Activated CD8-positive, alpha-beta memory T cell treated with anti-CD3 and anti-CD28 coated beads, Interleukin-2, amount 10 ng/mL, durations not matched to agents 7 days and 5 days (primary cell): ENCODE measurements around the gene ARID4B. TPM values are rescaled to one million over a fixed set of nuclear protein-coding genes. Genes with fewer than 3 reads are reported as not detected.

Experiments used
- ATAC-seq: fragments of 150-1000 bp; cut with Tn5 transposase; one replicate; pipeline ENCODE4 v1.10.0; 2021; ENCODE audit warnings: moderate library complexity
- CTCF ChIA-PET: fragments of 350-600 bp; sonication (Branson Sonifier 250); formaldehyde crosslinking; loops from one replicate; lab custom pipeline; 2021; ENCODE audit warnings: antibody characterized with exemption; lab: Charles Lee
- DNase-seq: peaks from one replicate; pipeline ENCODE4 v3.0.0-alpha.2; 2020
- H3K27ac Mint-ChIP-seq: one replicate; pipeline ENCODE4 v1.8.0; 2021; ENCODE audit warnings: mild to moderate bottlenecking, mixed read lengths
- H3K27me3 Mint-ChIP-seq: one replicate; pipeline ENCODE4 v1.8.0; 2021; ENCODE audit warnings: mixed read lengths
- H3K36me3 Mint-ChIP-seq: one replicate; pipeline ENCODE4 v1.8.0; 2021; ENCODE audit warnings: mild to moderate bottlenecking, mixed read lengths
- H3K4me1 Mint-ChIP-seq: one replicate; pipeline ENCODE4 v1.8.0; 2021; ENCODE audit warnings: mixed read lengths
- H3K4me3 Mint-ChIP-seq: one replicate; pipeline ENCODE4 v1.8.0; 2021; ENCODE audit warnings: mild to moderate bottlenecking, moderate library complexity, mixed read lengths
- H3K9me3 Mint-ChIP-seq: one replicate; pipeline ENCODE4 v1.8.0; 2022; ENCODE audit warnings: low read depth, mixed read lengths
- total RNA-seq, 2 experiments: library from RNA; stranded (reverse); gene quantifications; one replicate each; pipeline ENCODE4 v1.2.3, GENCODE V29; 2021

Gene ARID4B
- total RNA-seq, 2 experiments from 2014 or later: 43.3 to 61.0 TPM

- Mint-ChIP-seq H3K27me3 (no peaks in the 10 kb centered on the region), H3K27ac (no peak overlapping the region), H3K36me3 (peaks cover 37% of the 10 kb centered on the region), H3K4me1 (peaks cover 19% of the 10 kb centered on the region), H3K4me3 (no peak overlapping the region), H3K9me3 (no peaks in the 10 kb centered on the region)
- no peak for ATAC-seq
- no peak for DNase-seq
- CTCF ChIA-PET: interaction anchor here (0.9 to 2.7 kb wide), 7 partner anchors 11 to 261 kb away, joined by 3 to 7 read pairs (median 3); no protein-coding TSS in a partner anchor
Measured at GRCh38 chr1:235156265-235156664, 171.7 kb downstream of the ARID4B start.

GRCh38 chr1:235152235-235152634, 175.7 kb downstream of the ARID4B start:
- Mint-ChIP-seq H3K9me3 (no peaks in the 10 kb centered on the region), H3K4me1 (peaks cover 29% of the 10 kb centered on the region), H3K36me3 (peaks cover 51% of the 10 kb centered on the region), H3K27me3 (no peaks in the 10 kb centered on the region), H3K27ac (no peak overlapping the region), H3K4me3 (no peak overlapping the region)
- ATAC-seq (no peak), DNase-seq (no peak)
- CTCF ChIA-PET: no interaction called here

- Mint-ChIP-seq H3K9me3 (no peaks in the 10 kb centered on the region), H3K27ac (no peak overlapping the region), H3K4me1 (peaks cover 29% of the 10 kb centered on the region), H3K36me3 (peaks cover 57% of the 10 kb centered on the region), H3K27me3 (no peaks in the 10 kb centered on the region), H3K4me3 (no peak overlapping the region)
- CTCF ChIA-PET: interaction anchor here (1.3 kb wide), 1 partner anchor 13 kb away, joined by 3 read pairs; no protein-coding TSS in a partner anchor
- DNase-seq (no peak), ATAC-seq (no peak)
Measured at GRCh38 chr1:235151033-235151432, 176.9 kb downstream of the ARID4B start.

- no peak for DNase-seq
- Mint-ChIP-seq H3K4me1 (peaks cover 30% of the 10 kb centered on the region), H3K27ac (no peak overlapping the region), H3K36me3 (peaks cover 64% of the 10 kb centered on the region), H3K4me3 (no peak overlapping the region), H3K9me3 (no peaks in the 10 kb centered on the region), H3K27me3 (no peaks in the 10 kb centered on the region)
- ATAC-seq: no peak
- CTCF ChIA-PET: interaction anchor here (1.3 kb wide), 1 partner anchor 12 kb away, joined by 3 read pairs; no protein-coding TSS in a partner anchor
Measured at GRCh38 chr1:235149824-235150223, 178.2 kb downstream of the ARID4B start.

- ATAC-seq (no peak), DNase-seq (no peak)
- Mint-ChIP-seq H3K36me3 (peaks cover 63% of the 10 kb centered on the region), H3K27me3 (no peaks in the 10 kb centered on the region), H3K9me3 (no peaks in the 10 kb centered on the region), H3K27ac (no peak overlapping the region), H3K4me3 (no peak overlapping the region), H3K4me1 (peaks cover 28% of the 10 kb centered on the region)
- CTCF ChIA-PET: no interaction called here
Measured at GRCh38 chr1:235147269-235147668, 180.7 kb downstream of the ARID4B start.

DNA sequence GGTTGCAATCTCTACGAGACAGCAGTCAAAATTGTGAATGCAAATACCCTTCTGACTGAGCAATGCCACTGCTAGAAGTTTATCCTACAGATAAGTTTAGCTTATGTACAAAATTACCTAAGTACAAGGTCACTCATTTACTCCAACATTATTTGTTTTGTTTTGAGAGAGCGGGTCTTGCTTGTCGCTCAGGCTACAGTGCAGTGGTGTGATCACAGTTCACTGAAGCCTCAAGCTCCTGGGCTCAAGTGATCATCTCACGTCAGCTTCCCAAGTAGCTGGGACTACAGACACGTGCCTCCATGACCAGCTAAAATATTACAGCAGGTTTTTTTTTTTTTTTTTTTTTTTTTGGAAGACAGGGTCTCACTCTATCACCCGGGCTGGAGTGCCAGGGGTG, 182.3 kb downstream of the ARID4B start:
- H3K27ac Mint-ChIP-seq: no peak overlapping the region
- H3K36me3 Mint-ChIP-seq: peaks cover 66% of the 10 kb centered on the region
- no peaks in the 10 kb centered on the region for H3K9me3 Mint-ChIP-seq
- CTCF ChIA-PET: interaction anchor here (0.7 to 1.8 kb wide), 3 partner anchors 11 to 153 kb away, joined by 3 to 7 read pairs (median 4); no protein-coding TSS in a partner anchor
- no peaks in the 10 kb centered on the region for H3K27me3 Mint-ChIP-seq
- DNase-seq: no peak
- H3K4me3 Mint-ChIP-seq: no peak overlapping the region
- ATAC-seq: no peak
- H3K4me1 Mint-ChIP-seq: peaks cover 20% of the 10 kb centered on the region

DNA sequence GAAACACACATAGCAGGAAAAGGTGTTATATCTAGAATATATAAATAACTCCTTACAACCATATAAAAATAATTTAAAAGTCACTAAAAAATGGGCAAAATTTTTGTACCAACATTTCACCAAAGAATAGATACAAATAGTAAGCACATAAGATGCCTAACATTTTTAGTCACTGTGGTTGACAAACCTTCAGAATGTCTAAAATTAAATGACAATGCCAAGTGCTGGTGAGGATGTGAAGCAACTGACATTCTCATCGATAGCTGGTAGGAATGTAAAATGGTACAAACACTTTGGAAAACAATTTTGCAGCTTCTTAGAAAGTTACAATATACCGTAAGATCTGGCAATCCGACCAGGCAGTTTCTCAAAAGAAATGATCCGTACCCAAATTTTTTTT, 185.0 kb downstream of the ARID4B start:
- CTCF ChIA-PET: interaction anchor here (1.3 kb wide), 1 partner anchor 14 kb away, joined by 5 read pairs; no protein-coding TSS in a partner anchor
- no peak overlapping the region for H3K4me3 Mint-ChIP-seq
- no peak for DNase-seq
- no peak overlapping the region for H3K27ac Mint-ChIP-seq
- peaks cover 69% of the 10 kb centered on the region for H3K36me3 Mint-ChIP-seq
- no peaks in the 10 kb centered on the region for H3K27me3 Mint-ChIP-seq
- H3K4me1 Mint-ChIP-seq: peaks cover 32% of the 10 kb centered on the region
- no peak for ATAC-seq
- H3K9me3 Mint-ChIP-seq: no peaks in the 10 kb centered on the region

GRCh38 chr1:235139315-235139714, 188.7 kb downstream of the ARID4B start:
- H3K36me3 Mint-ChIP-seq: peaks cover 77% of the 10 kb centered on the region
- no peak overlapping the region for H3K4me3 Mint-ChIP-seq
- H3K27me3 Mint-ChIP-seq: no peaks in the 10 kb centered on the region
- DNase-seq: no peak
- H3K9me3 Mint-ChIP-seq: no peaks in the 10 kb centered on the region
- H3K4me1 Mint-ChIP-seq: peaks cover 23% of the 10 kb centered on the region
- CTCF ChIA-PET: interaction anchor here (0.9 to 1.3 kb wide), 2 partner anchors 28 to 277 kb away, joined by 3 read pairs; no protein-coding TSS in a partner anchor
- H3K27ac Mint-ChIP-seq: peak overlapping the region; percentile 25
- ATAC-seq: no peak

DNA sequence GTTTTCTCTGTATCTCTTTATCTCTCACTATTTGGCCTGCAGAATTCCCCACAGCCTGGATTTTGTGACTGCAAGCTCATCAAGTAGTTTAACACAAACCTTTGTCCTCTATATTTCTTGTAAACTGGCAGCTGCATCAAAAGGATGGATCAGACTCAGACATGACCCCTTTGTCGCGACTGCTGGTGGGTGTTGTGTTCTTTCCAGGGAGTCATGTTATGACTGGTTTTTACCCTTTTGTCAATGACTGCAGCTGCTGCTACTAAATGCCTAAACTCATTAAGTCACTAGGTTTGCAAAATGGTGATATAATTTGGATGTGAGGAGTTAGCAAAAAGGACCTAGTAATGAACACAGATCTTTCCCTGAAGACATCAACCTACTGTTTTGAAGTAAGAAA, 189.2 kb downstream of the ARID4B start:
- Mint-ChIP-seq H3K9me3 (no peaks in the 10 kb centered on the region), H3K27me3 (no peaks in the 10 kb centered on the region), H3K4me3 (no peak overlapping the region), H3K27ac (peak overlapping the region; percentile 52), H3K4me1 (peaks cover 21% of the 10 kb centered on the region), H3K36me3 (peaks cover 78% of the 10 kb centered on the region)
- CTCF ChIA-PET: interaction anchor here (1.2 to 1.3 kb wide), 2 partner anchors 12 to 29 kb away, joined by 3 read pairs; no protein-coding TSS in a partner anchor
- ATAC-seq (peak; percentile 36), DNase-seq (no peak)

GRCh38 chr1:235136111-235136510, 191.9 kb downstream of the ARID4B start:
- H3K27ac Mint-ChIP-seq: no peak overlapping the region
- CTCF ChIA-PET: no interaction called here
- H3K9me3 Mint-ChIP-seq: no peaks in the 10 kb centered on the region
- H3K36me3 Mint-ChIP-seq: peaks cover 72% of the 10 kb centered on the region
- H3K27me3 Mint-ChIP-seq: no peaks in the 10 kb centered on the region
- peaks cover 28% of the 10 kb centered on the region for H3K4me1 Mint-ChIP-seq
- ATAC-seq (no peak), DNase-seq (no peak)
- no peak overlapping the region for H3K4me3 Mint-ChIP-seq

GRCh38 chr1:235134171-235134570, 193.8 kb downstream of the ARID4B start:
- H3K36me3 Mint-ChIP-seq: peaks cover 61% of the 10 kb centered on the region
- ATAC-seq (no peak), DNase-seq (no peak)
- no peak overlapping the region for H3K27ac Mint-ChIP-seq
- H3K27me3 Mint-ChIP-seq: no peaks in the 10 kb centered on the region
- CTCF ChIA-PET: interaction anchor here (1.4 to 2.0 kb wide), 2 partner anchors 26 to 30 kb away, joined by 6 to 7 read pairs; partner anchors contain the start of gene RBM34
- no peaks in the 10 kb centered on the region for H3K9me3 Mint-ChIP-seq
- no peak overlapping the region for H3K4me3 Mint-ChIP-seq
- peaks cover 20% of the 10 kb centered on the region for H3K4me1 Mint-ChIP-seq

GRCh38 chr1:235133086-235133485, 194.9 kb downstream of the ARID4B start:
- Mint-ChIP-seq H3K36me3 (peaks cover 54% of the 10 kb centered on the region), H3K27ac (no peak overlapping the region), H3K4me3 (no peak overlapping the region), H3K27me3 (no peaks in the 10 kb centered on the region), H3K9me3 (no peaks in the 10 kb centered on the region), H3K4me1 (peaks cover 11% of the 10 kb centered on the region)
- ATAC-seq: no peak
- CTCF ChIA-PET: interaction anchor here (1.4 to 2.0 kb wide), 4 partner anchors 24 to 28 kb away, joined by 3 to 7 read pairs (median 4); partner anchors contain the start of gene RBM34
- no peak for DNase-seq

DNA sequence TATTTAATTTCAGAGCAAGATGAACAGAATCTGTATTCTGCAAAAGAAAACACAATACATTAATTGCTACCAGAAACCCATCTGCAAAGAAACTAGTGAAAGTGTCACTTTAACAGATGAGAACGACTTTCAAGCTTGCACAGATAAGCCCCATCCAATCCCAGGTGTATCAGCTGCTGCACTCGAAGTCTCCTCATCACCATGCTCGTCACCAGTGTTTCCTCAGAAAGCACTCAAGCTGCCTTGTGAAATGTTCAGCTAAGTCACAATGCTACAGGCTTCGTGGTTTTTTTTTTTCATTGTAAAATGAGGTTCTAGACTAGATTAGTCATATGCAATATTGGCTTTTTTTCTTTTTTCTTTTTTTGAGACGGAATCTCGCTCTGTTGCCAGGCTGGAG, 196.0 kb downstream of the ARID4B start:
- DNase-seq (no peak), ATAC-seq (no peak)
- no peak overlapping the region for H3K4me3 Mint-ChIP-seq
- no peaks in the 10 kb centered on the region for H3K27me3 Mint-ChIP-seq
- no peak overlapping the region for H3K27ac Mint-ChIP-seq
- peaks cover 13% of the 10 kb centered on the region for H3K4me1 Mint-ChIP-seq
- peaks cover 48% of the 10 kb centered on the region for H3K36me3 Mint-ChIP-seq
- CTCF ChIA-PET: interaction anchor here (1.6 to 2.0 kb wide), 2 partner anchors 23 to 29 kb away, joined by 3 to 7 read pairs; partner anchors contain the start of gene RBM34
- H3K9me3 Mint-ChIP-seq: no peaks in the 10 kb centered on the region

- H3K9me3 Mint-ChIP-seq: no peaks in the 10 kb centered on the region
- no peaks in the 10 kb centered on the region for H3K27me3 Mint-ChIP-seq
- DNase-seq: no peak
- CTCF ChIA-PET: interaction anchor here (0.7 kb wide), 2 partner anchors 317 to 711 kb away, joined by 3 read pairs; no protein-coding TSS in a partner anchor
- no peak for ATAC-seq
- H3K4me3 Mint-ChIP-seq: no peak overlapping the region
- peaks cover 48% of the 10 kb centered on the region for H3K36me3 Mint-ChIP-seq
- H3K27ac Mint-ChIP-seq: no peak overlapping the region
- H3K4me1 Mint-ChIP-seq: peaks cover 22% of the 10 kb centered on the region
Measured at GRCh38 chr1:235130766-235131270, 197.2 kb downstream of the ARID4B start.
